ENCODE data around the gene SGCE.

The SGCE gene

DNA sequence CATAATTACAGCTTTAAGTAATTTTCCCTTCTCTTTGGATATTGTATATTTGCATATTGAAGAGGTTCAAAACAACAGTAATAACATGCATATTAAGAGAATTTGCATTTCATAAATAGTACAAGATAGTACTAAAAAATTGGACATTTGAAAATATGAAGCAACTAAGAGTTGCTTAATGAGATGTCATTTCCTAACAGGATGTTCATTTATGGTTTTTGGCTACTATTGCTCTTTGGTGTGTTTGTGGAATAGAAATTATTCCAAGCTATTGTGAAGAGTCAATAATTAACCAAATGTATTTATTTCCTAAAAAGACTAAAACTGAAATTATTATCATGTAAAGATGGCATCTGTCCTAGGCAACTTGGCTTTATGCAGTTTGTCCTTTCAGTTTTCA, 4.1 kb upstream of the SGCE start:
- TF ChIP-seq, protein P1, sequence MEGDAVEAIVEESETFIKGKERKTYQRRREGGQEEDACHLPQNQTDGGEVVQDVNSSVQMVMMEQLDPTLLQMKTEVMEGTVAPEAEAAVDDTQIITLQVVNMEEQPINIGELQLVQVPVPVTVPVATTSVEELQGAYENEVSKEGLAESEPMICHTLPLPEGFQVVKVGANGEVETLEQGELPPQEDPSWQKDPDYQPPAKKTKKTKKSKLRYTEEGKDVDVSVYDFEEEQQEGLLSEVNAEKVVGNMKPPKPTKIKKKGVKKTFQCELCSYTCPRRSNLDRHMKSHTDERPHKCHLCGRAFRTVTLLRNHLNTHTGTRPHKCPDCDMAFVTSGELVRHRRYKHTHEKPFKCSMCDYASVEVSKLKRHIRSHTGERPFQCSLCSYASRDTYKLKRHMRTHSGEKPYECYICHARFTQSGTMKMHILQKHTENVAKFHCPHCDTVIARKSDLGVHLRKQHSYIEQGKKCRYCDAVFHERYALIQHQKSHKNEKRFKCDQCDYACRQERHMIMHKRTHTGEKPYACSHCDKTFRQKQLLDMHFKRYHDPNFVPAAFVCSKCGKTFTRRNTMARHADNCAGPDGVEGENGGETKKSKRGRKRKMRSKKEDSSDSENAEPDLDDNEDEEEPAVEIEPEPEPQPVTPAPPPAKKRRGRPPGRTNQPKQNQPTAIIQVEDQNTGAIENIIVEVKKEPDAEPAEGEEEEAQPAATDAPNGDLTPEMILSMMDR (IDR thresholded peaks at IDR 0.05; ENCODE audit: extremely low read depth, insufficient read depth, missing control alignments), result no peak

DNA sequence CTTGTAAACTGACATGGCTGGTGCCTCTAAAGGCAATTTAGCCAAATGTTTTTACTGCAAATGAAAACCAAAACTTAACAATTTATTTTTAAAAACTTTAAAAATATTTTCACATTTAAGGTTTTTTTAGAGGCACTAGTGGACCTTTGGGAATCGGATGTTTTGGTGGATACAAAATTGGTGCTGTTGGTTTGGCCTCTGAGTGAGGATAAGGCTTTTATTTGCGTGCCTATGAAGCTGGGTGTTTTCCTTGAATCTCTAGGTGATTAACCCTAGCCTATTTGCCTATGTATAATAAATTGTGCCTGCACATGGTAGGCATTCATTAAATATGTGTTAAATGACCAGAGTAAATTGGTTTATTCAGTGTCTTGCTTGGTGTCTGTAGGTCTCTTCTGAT, 2.9 kb upstream of the SGCE start:
- DNase-seq (ENCODE audit: low spot score), result no peak
- in situ Hi-C loops (cut with MboI; ENCODE audit: low pct_unique_long_range_greater_than_20kb, low sequenced_read_pairs, unreplicated experiment), result no loop called here
- TF ChIP-seq, protein P1 (IDR thresholded peaks at IDR 0.05; ENCODE audit: extremely low read depth, insufficient read depth, missing control alignments), result no peak

More for the DNA sequence above, 4.1 kb upstream of the SGCE start:
- in situ Hi-C loops (cut with MboI; ENCODE audit: low pct_unique_long_range_greater_than_20kb, low sequenced_read_pairs, unreplicated experiment), result no loop called here
- DNase-seq (ENCODE audit: low spot score), result no peak

DNA sequence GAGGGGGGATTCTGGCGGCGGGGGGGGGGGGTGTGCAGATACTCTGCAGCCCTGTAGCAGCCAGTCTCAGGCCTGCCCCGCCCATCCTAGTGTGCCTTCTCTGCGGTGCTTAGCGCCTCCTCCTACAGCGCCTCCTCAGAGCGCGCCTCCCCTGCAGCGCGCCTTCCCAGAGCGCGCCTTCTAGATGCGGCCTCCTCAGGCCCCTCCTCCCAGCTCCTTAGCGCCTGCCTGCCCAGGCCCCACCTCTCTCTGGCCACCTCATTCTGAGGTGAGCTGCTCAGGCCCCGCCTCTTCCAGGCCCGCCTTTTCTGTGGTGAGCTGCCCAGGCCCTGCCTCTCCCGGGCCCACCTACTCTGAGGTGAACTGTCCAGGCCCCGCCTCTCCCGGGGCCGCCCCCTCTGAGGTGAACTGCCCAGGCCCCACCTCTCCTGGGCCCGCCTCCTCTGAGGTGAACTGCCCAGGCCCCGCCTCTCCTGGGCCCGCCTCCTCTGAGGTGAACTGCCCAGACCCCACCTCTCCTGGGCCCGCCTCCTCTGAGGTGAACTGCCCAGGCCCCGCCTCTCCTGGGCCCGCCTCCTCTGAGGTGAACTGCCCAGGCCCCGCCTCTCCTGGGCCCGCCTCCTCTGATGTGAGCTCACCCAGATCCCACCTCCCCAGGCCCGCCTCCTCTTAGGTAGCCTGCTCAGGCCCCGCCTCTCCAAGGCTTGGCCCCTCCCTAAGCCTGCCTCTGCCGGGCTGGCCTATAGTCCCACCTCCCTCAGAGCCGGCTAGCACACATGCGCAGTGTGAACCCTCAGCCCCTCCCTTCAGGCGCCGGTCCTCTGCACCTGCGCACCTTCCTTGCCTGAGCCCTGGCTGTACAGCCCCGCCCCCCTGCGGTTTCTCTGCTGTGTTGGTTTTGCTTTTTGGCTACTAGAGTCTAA, 2.1 kb upstream of the SGCE start:
- DNase-seq (ENCODE audit: low spot score), result peak; percentile 84
- in situ Hi-C loops (cut with MboI; ENCODE audit: low pct_unique_long_range_greater_than_20kb, low sequenced_read_pairs, unreplicated experiment), result no loop called here
- TF ChIP-seq, protein P1 (IDR thresholded peaks at IDR 0.05; ENCODE audit: extremely low read depth, insufficient read depth, missing control alignments), result no peak

DNA sequence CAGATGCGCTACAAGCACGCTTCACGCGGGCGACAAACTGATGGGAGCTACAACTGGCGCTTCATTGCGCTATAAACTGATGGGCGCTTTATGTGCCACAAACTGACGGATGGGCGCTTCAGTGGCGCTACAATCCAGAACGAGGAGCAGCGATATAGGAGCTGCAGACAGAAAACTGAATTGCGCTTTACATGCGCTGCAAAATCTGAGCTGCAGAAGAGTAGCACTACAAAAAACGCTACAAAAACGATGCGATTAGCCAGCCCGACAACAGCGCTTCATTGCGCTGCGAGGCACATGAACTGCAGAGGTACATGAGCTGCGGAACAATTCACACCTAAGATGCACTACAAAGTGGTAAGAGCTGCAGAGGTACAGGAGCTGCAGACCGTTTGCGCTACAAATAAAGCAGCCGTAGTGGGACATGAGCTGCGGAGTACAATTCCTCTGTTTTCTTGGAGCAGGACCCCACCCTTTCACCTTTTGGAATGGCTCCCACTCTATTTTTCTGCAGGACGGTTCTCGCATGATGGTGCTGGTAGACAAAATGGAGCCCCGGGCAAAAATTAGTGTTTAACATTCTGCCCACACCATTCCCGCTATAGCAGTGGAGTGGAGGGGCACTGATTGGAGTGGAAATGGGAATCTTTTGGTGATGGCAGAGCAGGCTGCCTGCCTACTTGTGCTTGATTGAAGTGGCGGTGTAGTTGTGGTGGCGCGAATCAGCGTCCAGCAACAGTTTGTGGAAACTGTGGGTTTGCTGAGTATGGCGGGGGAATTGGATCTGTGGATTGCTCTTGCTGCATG, 1.2 kb upstream of the SGCE start:
- DNase-seq (ENCODE audit: low spot score), result no peak
- TF ChIP-seq, protein P1 (IDR thresholded peaks at IDR 0.05; ENCODE audit: extremely low read depth, insufficient read depth, missing control alignments), result no peak
- in situ Hi-C loops (cut with MboI; ENCODE audit: low pct_unique_long_range_greater_than_20kb, low sequenced_read_pairs, unreplicated experiment), result no loop called here

DNA sequence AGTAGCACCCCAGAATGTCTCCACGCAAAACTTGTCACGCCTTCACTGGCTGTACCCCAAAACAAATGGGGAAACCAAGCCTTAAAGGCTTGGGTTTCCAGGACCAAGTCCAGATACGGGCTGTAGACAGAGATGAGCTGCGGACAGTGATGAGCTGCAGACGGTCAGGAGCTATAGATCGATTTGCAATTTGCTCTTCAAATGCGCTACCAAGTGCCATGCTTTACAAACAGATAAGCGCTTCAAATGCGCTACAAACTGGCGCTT, 658 bp upstream of the SGCE start:
- TF ChIP-seq, protein P1 (IDR thresholded peaks at IDR 0.05; ENCODE audit: extremely low read depth, insufficient read depth, missing control alignments), result no peak
- in situ Hi-C loops (cut with MboI; ENCODE audit: low pct_unique_long_range_greater_than_20kb, low sequenced_read_pairs, unreplicated experiment), result no loop called here
- no peak for DNase-seq (ENCODE audit: low spot score)

DNA sequence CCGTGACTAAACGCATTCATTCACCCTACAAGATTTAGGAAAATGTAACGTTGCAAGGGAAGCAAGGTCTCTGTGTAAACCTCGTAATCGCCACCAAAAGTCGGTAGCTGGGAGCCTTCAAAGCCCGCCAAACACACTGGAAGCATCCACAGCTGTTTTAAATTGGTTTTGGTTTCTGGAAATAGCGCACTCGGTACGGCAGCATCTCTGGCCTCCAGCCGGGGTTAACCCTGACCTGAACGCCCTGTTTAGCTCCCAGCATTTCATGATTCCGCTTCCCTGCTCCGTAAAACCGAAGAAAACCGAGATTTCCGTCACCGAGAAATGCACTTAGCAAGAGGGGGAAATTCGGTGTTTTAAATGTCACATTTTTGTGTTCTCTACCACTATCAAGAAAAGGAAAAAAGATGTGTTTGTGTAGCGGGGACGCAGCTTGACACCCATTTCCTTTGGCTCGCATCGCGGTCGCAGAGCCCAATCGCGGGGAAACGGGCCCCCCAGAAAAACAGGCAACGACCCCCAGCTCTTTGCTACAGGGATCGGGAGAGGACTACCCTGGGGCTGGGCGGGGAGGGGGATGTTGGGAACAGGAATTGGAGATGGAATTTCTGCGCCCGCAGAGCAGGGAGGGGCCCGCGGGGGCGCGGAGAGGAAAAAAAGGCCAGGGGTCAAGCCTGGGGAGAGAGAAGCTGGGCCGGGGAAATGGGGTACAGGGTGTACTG, 646 bp downstream of the SGCE start:
- TF ChIP-seq, protein P1 (IDR thresholded peaks at IDR 0.05; ENCODE audit: extremely low read depth, insufficient read depth, missing control alignments), result no peak
- no peak for DNase-seq (ENCODE audit: low spot score)
- in situ Hi-C loops (cut with MboI; ENCODE audit: low pct_unique_long_range_greater_than_20kb, low sequenced_read_pairs, unreplicated experiment), result no loop called here
